ENCODE measurements around the gene UBL4A. TPM values are rescaled to one million over a fixed set of nuclear protein-coding genes. Genes with fewer than 3 reads are reported as not detected.
A peak's percentile ranks its signal among the peaks of the same experiment; 100 is the strongest.

Gene UBL4A
- total RNA-seq, 1 donor from 2014 or later: 29.2 TPM

DNA sequence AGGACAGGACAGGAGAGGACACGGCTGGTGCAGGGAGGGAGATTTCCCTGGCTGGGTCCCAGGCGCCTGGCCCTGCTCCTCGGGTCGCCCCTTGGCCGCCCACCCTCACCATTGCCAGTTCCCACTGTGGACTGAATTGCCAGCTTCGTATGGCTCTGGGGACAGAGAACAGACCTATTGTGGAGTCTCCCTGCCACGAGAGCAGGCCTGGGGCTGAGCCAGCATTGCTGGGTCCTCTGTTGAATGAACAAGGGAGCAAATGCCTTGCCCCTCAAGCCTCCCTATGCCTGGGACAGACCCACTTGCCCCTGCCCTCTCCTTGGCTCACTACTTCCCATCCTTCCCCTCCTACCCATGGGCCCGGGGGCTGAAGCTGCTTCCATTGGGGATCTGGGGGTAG is 24.0 kb downstream of the UBL4A start:
- Mint-ChIP-seq H3K4me3 (no peak overlapping the region), H3K36me3 (peaks cover 13% of the 10 kb centered on the region), H3K4me1 (peaks cover 9% of the 10 kb centered on the region), H3K27ac (no peak overlapping the region), H3K27me3 (ENCODE audit: low read depth) (no peaks in the 10 kb centered on the region), H3K9me3 (peaks cover 1% of the 10 kb centered on the region)
- no peak for DNase-seq (ENCODE audit: low spot score in 2 of 2, unreplicated experiment in 2 of 2)
- TF ChIP-seq, protein P1, sequence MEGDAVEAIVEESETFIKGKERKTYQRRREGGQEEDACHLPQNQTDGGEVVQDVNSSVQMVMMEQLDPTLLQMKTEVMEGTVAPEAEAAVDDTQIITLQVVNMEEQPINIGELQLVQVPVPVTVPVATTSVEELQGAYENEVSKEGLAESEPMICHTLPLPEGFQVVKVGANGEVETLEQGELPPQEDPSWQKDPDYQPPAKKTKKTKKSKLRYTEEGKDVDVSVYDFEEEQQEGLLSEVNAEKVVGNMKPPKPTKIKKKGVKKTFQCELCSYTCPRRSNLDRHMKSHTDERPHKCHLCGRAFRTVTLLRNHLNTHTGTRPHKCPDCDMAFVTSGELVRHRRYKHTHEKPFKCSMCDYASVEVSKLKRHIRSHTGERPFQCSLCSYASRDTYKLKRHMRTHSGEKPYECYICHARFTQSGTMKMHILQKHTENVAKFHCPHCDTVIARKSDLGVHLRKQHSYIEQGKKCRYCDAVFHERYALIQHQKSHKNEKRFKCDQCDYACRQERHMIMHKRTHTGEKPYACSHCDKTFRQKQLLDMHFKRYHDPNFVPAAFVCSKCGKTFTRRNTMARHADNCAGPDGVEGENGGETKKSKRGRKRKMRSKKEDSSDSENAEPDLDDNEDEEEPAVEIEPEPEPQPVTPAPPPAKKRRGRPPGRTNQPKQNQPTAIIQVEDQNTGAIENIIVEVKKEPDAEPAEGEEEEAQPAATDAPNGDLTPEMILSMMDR (IDR thresholded peaks at IDR 0.05; ENCODE audit: unreplicated experiment): no peak

DNA sequence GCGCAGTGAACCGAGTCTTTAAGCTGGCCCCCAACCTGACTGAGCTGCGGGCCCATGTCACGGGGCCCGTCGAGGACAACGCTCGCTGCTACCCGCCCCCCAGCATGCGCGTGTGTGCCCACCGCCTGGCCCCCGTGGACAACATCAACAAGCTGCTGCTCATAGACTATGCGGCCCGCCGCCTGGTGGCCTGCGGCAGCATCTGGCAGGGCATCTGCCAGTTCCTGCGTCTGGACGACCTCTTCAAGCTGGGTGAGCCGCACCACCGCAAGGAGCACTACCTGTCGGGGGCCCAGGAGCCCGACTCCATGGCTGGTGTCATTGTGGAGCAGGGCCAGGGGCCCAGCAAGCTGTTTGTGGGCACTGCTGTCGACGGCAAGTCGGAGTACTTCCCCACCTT is 26.1 kb downstream of the UBL4A start:
- no peak overlapping the region for H3K27ac Mint-ChIP-seq
- H3K36me3 Mint-ChIP-seq: peaks cover 13% of the 10 kb centered on the region
- peaks cover 4% of the 10 kb centered on the region for H3K9me3 Mint-ChIP-seq
- H3K4me3 Mint-ChIP-seq: peak overlapping the region; percentile 79
- no peak for DNase-seq (ENCODE audit: low spot score in 2 of 2, unreplicated experiment in 2 of 2)
- TF ChIP-seq, protein P1 (IDR thresholded peaks at IDR 0.05; ENCODE audit: unreplicated experiment): no peak
- peaks cover 9% of the 10 kb centered on the region for H3K4me1 Mint-ChIP-seq
- H3K27me3 Mint-ChIP-seq (ENCODE audit: low read depth): no peaks in the 10 kb centered on the region

DNA sequence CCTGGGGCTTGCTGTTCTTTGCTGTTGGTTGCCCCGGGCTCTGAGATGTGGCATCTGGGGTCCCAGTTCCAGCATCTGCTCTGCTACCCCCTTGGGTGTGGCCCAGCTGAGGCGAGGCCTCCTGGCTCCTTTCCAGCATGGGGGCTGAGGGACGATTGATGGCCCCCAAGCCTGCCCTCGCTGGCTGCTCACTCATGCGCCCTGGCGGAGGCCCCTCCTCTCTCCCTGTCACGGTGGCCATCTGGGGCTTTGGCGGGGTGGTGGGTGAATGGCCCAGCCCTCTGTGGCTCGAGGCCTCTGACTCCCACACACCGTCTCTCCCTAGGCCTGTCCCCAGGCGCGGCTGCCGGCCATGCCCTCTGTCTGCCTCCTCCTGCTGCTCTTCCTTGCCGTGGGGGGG is 26.6 kb downstream of the UBL4A start:
- H3K4me3 Mint-ChIP-seq: peak overlapping the region; percentile 79

DNA sequence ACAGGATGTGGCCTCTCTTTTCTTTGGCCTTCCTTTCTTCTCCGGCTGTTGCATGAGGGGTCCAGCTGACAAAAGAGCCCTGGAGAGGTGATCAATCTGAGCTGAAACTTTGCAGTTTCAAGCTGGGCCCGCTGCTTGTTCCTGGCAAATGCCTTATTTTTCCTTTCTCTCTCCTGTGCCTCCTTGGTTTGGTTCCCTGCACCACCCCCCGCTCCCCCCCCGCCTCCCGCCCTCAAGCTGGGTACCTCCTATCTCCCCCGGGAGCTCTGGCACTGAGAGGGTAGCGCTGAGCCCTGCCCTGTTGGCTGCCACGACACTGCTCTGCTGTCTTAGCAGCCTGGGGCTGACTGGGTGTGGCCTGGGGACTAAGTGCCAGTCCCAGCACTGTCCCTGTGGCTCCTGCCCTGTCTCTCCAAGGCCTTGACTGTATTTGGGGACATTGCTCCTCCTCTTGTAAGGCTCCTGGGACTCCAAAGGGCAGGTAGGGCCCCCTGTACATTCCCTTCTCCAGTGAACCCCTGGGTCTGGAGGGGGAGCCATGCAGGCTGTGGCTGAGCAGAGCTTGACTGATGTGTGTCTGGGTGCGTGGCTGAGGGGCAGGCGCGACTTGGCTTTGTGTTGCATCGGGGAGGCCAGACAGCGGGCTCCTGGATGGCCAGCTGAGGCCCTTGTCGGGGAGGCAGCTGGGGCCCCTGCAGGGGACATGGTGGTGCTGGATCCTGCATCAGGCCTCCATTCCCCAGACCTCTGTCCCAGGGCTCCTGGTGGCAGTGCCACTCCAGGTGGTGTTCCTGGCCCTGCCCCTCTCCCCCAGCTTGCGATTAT is 27.2 kb downstream of the UBL4A start:
- peaks cover 4% of the 10 kb centered on the region for H3K9me3 Mint-ChIP-seq
- peak overlapping the region; percentile 82 for H3K27ac Mint-ChIP-seq
- no peak for DNase-seq (ENCODE audit: low spot score in 2 of 2, unreplicated experiment in 2 of 2)
- H3K4me1 Mint-ChIP-seq: peaks cover 9% of the 10 kb centered on the region
- no peaks in the 10 kb centered on the region for H3K27me3 Mint-ChIP-seq (ENCODE audit: low read depth)
- TF ChIP-seq, protein P1 (IDR thresholded peaks at IDR 0.05; ENCODE audit: unreplicated experiment): no peak
- peaks cover 13% of the 10 kb centered on the region for H3K36me3 Mint-ChIP-seq
- peak overlapping the region; percentile 79 for H3K4me3 Mint-ChIP-seq

More for the DNA sequence above, 26.6 kb downstream of the UBL4A start:
- Mint-ChIP-seq H3K9me3 (peaks cover 4% of the 10 kb centered on the region), H3K36me3 (peaks cover 13% of the 10 kb centered on the region), H3K27ac (no peak overlapping the region), H3K4me1 (peaks cover 9% of the 10 kb centered on the region), H3K27me3 (ENCODE audit: low read depth) (no peaks in the 10 kb centered on the region)
- TF ChIP-seq, protein P1 (IDR thresholded peaks at IDR 0.05; ENCODE audit: unreplicated experiment): no peak
- no peak for DNase-seq (ENCODE audit: low spot score in 2 of 2, unreplicated experiment in 2 of 2)

DNA sequence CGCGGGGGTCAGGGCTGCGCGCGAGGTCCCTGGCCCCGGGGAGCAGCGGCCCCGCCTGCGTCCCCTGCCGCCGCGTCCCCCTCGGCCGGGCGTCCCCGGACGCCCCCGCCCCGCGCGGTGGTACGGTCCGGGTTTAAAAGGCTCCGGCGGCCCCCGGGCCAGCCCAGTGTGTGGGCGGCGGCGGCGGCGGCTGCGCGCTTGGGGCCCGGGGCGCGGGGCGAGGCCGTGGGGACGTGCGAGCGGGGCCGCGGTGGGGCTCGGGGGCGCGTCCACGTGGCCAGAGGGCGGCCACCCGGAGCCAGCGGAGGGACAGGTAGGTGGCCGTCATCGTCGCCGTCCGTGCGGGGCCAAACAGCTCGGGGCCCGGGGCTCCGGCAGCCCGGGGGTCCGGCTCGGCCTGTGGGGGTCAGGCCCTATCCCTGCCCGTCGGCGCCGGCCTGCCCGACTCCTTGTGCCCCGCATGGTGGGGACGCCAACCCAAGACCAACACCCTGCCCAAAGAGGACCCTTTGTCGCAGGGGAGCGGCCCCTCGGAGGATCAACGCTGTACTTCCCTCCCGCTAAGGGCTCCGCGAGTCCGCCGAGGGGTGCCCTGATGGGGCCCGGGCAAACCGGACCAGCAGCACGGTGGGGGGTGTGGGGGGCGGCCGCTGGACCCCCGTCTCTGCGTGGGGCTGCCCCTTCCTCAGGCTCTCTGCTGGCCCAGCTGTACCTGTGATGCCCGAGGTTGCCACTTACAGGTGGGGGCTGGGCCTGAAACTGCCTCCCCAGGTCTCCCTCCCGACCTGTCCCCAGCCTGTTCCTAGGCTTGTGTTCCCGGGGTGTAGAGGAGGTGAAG is 28.1 kb downstream of the UBL4A start, which contains the start of gene PLXNA3:
Gene PLXNA3, plus strand, starts transcription at position 166 of the 838 bp plus-strand sequence. CDS start 1,903 bp downstream, outside the sequence.
- Mint-ChIP-seq H3K9me3 (peaks cover 4% of the 10 kb centered on the region), H3K27me3 (ENCODE audit: low read depth) (no peaks in the 10 kb centered on the region), H3K4me3 (peak within 1 kb of the TSS; percentile 85), H3K36me3 (peaks cover 14% of the 10 kb centered on the region), H3K27ac (peak within 1 kb of the TSS; percentile 86), H3K4me1 (peaks cover 9% of the 10 kb centered on the region)
- peak in 1 of 2 experiments; percentile 74 for DNase-seq (ENCODE audit: low spot score in 2 of 2, unreplicated experiment in 2 of 2)
- TF ChIP-seq, protein P1 (IDR thresholded peaks at IDR 0.05; ENCODE audit: unreplicated experiment): no peak

All from mesothelial cell of epicardium (in vitro differentiated cells).